KMS-11 (cell line): ENCODE measurements around the gene TACR1.

Source experiments
- H2AFZ ChIP-seq: fragments of 200-600 bp; sonication (generic); 2 replicates; pipeline ENCODE4 v1.6.1; 2016; ENCODE audit warnings: antibody characterized with exemption, mixed run types, low read depth
- H3K27ac ChIP-seq: fragments of 200-600 bp; sonication (generic); 2 replicates; pipeline ENCODE4 v1.6.1; 2016; ENCODE audit warnings: mild to moderate bottlenecking, mixed run types
- H3K27me3 ChIP-seq: fragments of 200-600 bp; sonication (generic); 2 replicates; pipeline ENCODE4 v1.6.1; 2017; ENCODE audit warnings: mild to moderate bottlenecking, low read depth, mixed run types, moderate library complexity; ENCODE audit not compliant: insufficient read depth
- H3K36me3 ChIP-seq: fragments of 200-600 bp; sonication (generic); 2 replicates; pipeline ENCODE4 v1.6.1; 2017; ENCODE audit warnings: mild to moderate bottlenecking, mixed run types; ENCODE audit not compliant: insufficient read depth
- H3K4me1 ChIP-seq: fragments of 200-600 bp; sonication (generic); 2 replicates; pipeline ENCODE4 v1.6.1; 2016; ENCODE audit warnings: mild to moderate bottlenecking, low read depth, mixed run types; ENCODE audit not compliant: poor library complexity, severe bottlenecking
- H3K4me2 ChIP-seq: fragments of 200-600 bp; sonication (generic); 2 replicates; pipeline ENCODE4 v1.7.0; 2016; ENCODE audit warnings: mild to moderate bottlenecking, mixed run types
- H3K4me3 ChIP-seq: fragments of 200-600 bp; sonication (generic); IDR thresholded peaks from 2 replicates; pipeline ENCODE4 v1.6.1; 2017; ENCODE audit warnings: low read depth, low read length, mixed read lengths; ENCODE audit not compliant: insufficient read depth
- H3K79me2 ChIP-seq: fragments of 200-600 bp; sonication (generic); 2 replicates; pipeline ENCODE4 v1.6.1; 2016; ENCODE audit warnings: low read depth, mixed run types; ENCODE audit not compliant: insufficient read depth
- H3K9ac ChIP-seq: fragments of 200-600 bp; sonication (generic); 2 replicates; pipeline ENCODE4 v1.6.1; 2016; ENCODE audit warnings: mild to moderate bottlenecking, mixed run types
- H4K20me1 ChIP-seq: fragments of 200-600 bp; sonication (generic); 2 replicates; pipeline ENCODE4 v1.6.1; 2016; ENCODE audit warnings: mild to moderate bottlenecking, mixed run types; ENCODE audit not compliant: insufficient read depth
- CTCF ChIP-seq: fragments of 200-600 bp; sonication (generic); conservative IDR thresholded peaks from 2 replicates; pipeline ENCODE4 v1.6.1; 2017; ENCODE audit warnings: low read depth, mild to moderate bottlenecking, antibody characterized with exemption, low read length, moderate library complexity, mixed read lengths

The TACR1 gene

GRCh38 chr2:75098856-75099255 lies 100.5 kb downstream of the TACR1 start:
- TF ChIP-seq CTCF = peak; percentile 62
- Histone ChIP-seq H4K20me1 (no peaks in the 10 kb centered on the region), H3K27ac (no peak overlapping the region), H3K4me1 (no peaks in the 10 kb centered on the region), H3K4me2 (no peak overlapping the region), H3K9ac (no peak overlapping the region), H3K79me2 (no peaks in the 10 kb centered on the region), H2AFZ (no peak overlapping the region), H3K4me3 (no peak overlapping the region), H3K27me3 (no peaks in the 10 kb centered on the region), H3K36me3 (no peaks in the 10 kb centered on the region)

- H3K79me2 ChIP-seq = no peaks in the 10 kb centered on the region
- H3K27ac ChIP-seq = no peak overlapping the region
- no peak overlapping the region for H3K4me3 ChIP-seq
- no peaks in the 10 kb centered on the region for H4K20me1 ChIP-seq
- H2AFZ ChIP-seq = no peak overlapping the region
- no peaks in the 10 kb centered on the region for H3K27me3 ChIP-seq
- H3K36me3 ChIP-seq = no peaks in the 10 kb centered on the region
- no peak overlapping the region for H3K9ac ChIP-seq
- no peaks in the 10 kb centered on the region for H3K4me1 ChIP-seq
- no peak for TF ChIP-seq CTCF
- H3K4me2 ChIP-seq = no peak overlapping the region
Measured at GRCh38 chr2:75097831-75098230, 101.5 kb downstream of the TACR1 start.

GRCh38 chr2:75094405-75094804 lies 104.9 kb downstream of the TACR1 start:
- Histone ChIP-seq H3K79me2 (no peaks in the 10 kb centered on the region), H3K9ac (no peak overlapping the region), H2AFZ (no peak overlapping the region), H3K27ac (no peak overlapping the region), H3K4me3 (no peak overlapping the region), H3K4me2 (no peak overlapping the region), H3K36me3 (no peaks in the 10 kb centered on the region), H3K27me3 (no peaks in the 10 kb centered on the region), H4K20me1 (no peaks in the 10 kb centered on the region), H3K4me1 (no peaks in the 10 kb centered on the region)
- no peak for TF ChIP-seq CTCF

GRCh38 chr2:75090770-75091515 lies 108.4 kb downstream of the TACR1 start:
- Histone ChIP-seq H3K79me2 (no peaks in the 10 kb centered on the region), H4K20me1 (no peaks in the 10 kb centered on the region), H3K4me3 (no peak overlapping the region), H3K36me3 (no peaks in the 10 kb centered on the region), H3K9ac (no peak overlapping the region), H3K27me3 (no peaks in the 10 kb centered on the region), H3K4me2 (no peak overlapping the region), H2AFZ (no peak overlapping the region), H3K4me1 (no peaks in the 10 kb centered on the region), H3K27ac (no peak overlapping the region)
- TF ChIP-seq CTCF = no peak
